Esophagus (tissue), 2 donors: ENCODE measurements around the gene NEGR1. TPM values are rescaled to one million over a fixed set of nuclear protein-coding genes. Genes with fewer than 3 reads are reported as not detected.

Source experiments
- H3K27ac ChIP-seq, 2 donors: one replicate each; pipeline ENCODE4 v1.5.1; 2013; ENCODE audit warnings: low read depth in 2 of 2, mild to moderate bottlenecking in 2 of 2, inconsistent platforms in 1 of 2, low read length in 1 of 2, moderate library complexity in 1 of 2
- H3K27me3 ChIP-seq, 2 donors: one replicate each; pipeline ENCODE4 v1.6.1; 2013; ENCODE audit warnings: low read length in 2 of 2, control low read depth in 1 of 2, mild to moderate bottlenecking in 1 of 2; ENCODE audit not compliant: insufficient read depth in 2 of 2, control insufficient read depth in 1 of 2
- H3K36me3 ChIP-seq, 2 donors: one replicate each; pipeline ENCODE4 v1.6.1; 2013; ENCODE audit warnings: low read length in 1 of 2; ENCODE audit not compliant: control insufficient read depth in 2 of 2, insufficient read depth in 2 of 2
- H3K4me1 ChIP-seq, 2 donors: one replicate each; pipeline ENCODE4 v1.6.1; 2013; ENCODE audit warnings: low read length in 1 of 2; ENCODE audit not compliant: control insufficient read depth in 2 of 2, insufficient read depth in 2 of 2
- H3K4me3 ChIP-seq, 2 donors: one replicate each; pipeline ENCODE4 v1.5.1; 2013; ENCODE audit warnings: low read length in 2 of 2, mild to moderate bottlenecking in 2 of 2, low read depth in 1 of 2, moderate library complexity in 1 of 2
- H3K9me3 ChIP-seq, 2 donors: one replicate each; pipeline ENCODE4 v1.6.1; 2013; ENCODE audit warnings: mild to moderate bottlenecking in 2 of 2, low read depth in 1 of 2, low read length in 1 of 2, moderate library complexity in 1 of 2; ENCODE audit not compliant: control insufficient read depth in 2 of 2, insufficient read depth in 1 of 2
- WGBS, 2 donors: extraction: QIAGEN DNeasy Blood & Tissue Kit; methylation state at CpG; one replicate each; pipeline ENCODE4 v1.1.7; 2013; 5-methylcytosine and 5-hydroxymethylcytosine counted together
- polyA plus RNA-seq, 2 donors: library from polyadenylated mRNA; stranded (reverse); fragments of 200-250 nt; gene quantifications; one replicate each; pipeline ENCODE4 v1.2.3, GENCODE V29; 2013
- donor health status: healthy with polysubstance abuse.
- donor health status: Bipolar disorder and iron deficiency.

The NEGR1 gene
- polyA plus RNA-seq, 2 donors, result 0.59 to 1.4 TPM

DNA sequence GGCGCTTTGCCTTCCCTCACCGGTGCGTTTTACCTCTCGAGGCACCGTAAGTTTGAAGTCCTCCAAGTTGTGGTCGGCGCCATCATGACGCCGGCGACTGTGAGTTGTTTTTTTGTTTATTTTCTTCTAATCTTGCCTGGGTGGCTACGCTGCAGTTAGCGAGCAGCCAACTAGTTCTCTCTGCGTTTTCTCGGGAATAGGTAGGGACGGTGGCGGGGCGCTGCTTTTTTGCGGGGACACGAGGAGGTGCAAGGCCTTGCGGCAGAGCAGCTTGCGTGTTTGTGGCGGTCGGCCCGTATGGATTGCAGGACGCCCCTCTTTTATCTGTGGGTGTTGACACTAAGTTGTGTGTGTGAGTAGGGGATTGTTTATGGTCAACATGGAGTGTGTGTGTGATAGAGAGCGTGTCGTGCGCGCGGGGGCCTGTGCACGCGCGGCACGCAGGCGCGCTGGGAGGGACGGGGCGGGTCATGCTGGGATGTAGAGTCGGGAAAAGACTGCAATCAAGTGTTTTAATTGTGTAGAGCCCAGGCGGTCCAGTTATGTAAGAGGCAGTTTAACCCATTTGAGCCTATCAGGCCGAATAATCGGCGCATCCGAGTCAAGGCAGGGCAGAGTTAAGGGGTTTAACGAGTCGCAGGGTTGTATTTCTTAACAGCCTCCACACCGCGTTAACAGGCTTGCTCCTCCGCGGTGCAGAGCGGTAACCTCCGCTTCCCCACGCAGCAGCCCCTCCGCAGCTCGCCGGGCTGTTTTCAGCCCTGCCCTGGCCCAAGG, 1.2 kb upstream of the NEGR1 start:
- H3K27me3 ChIP-seq, result no peaks in the 10 kb centered on the region
- 1 to 2% methylated on average over 56 of the region's 56 CpGs for WGBS, 2 donors
- no peaks in the 10 kb centered on the region for H3K9me3 ChIP-seq
- H3K36me3 ChIP-seq, result no peaks in the 10 kb centered on the region
- peak overlapping the region; percentile 80 to 91 for H3K27ac ChIP-seq
- no peaks in the 10 kb centered on the region for H3K4me1 ChIP-seq
- peak overlapping the region; percentile 46 to 76 for H3K4me3 ChIP-seq

DNA sequence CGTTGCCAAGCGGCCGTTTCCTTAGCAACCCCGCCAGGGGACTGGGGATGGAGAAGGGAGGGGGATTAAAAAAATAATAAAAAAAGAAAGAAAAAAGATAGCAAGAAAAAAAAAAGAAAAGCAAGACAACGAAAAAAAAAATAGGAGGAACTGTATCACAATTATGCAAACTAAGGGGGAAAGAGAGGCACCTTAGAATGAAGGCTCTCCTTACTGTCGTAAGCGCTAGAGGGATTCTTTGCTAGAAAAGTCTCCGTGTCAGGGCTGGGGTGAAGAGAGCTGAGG, 625 bp upstream of the NEGR1 start:
- WGBS, 2 donors, result 0 to 2% methylated on average over 8 of the region's 8 CpGs
- Histone ChIP-seq H3K4me3 (peak overlapping the region; percentile 46 to 76), H3K4me1 (no peaks in the 10 kb centered on the region), H3K27me3 (no peaks in the 10 kb centered on the region), H3K27ac (peak overlapping the region; percentile 80 to 91), H3K36me3 (no peaks in the 10 kb centered on the region), H3K9me3 (no peaks in the 10 kb centered on the region)

DNA sequence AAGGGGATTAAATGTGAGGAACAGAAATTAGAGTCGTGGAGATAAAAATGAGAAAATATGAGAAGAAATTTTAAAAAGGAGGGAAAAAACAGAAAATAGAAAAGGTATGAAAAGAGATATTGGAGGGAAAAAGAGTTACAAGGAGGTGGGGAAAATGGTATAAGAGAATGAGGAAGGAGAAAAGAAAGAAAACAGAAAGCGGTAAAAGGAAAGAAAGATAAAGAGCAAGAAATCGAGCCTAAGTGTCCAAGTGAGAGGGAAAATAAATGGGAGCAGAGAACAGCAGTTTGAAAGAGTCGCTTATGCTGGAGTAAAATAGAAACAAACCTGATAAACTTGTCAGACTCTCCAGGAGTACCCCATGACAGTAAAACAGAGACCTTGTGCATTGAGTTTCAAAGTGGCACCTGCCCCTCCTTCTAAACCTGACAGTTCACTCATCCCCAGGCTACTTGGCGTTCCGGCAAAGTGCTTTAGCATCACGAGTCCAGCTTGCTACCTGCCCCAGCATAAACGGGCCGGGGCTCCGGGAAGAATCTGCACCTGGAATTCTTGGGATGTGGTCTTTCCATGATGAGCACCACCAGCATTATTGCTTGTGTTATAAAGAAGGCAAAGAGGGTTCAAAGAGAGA, 585 bp downstream of the NEGR1 start:
- WGBS, 2 donors, result 7 to 9% methylated on average over 10 of the region's 10 CpGs

DNA sequence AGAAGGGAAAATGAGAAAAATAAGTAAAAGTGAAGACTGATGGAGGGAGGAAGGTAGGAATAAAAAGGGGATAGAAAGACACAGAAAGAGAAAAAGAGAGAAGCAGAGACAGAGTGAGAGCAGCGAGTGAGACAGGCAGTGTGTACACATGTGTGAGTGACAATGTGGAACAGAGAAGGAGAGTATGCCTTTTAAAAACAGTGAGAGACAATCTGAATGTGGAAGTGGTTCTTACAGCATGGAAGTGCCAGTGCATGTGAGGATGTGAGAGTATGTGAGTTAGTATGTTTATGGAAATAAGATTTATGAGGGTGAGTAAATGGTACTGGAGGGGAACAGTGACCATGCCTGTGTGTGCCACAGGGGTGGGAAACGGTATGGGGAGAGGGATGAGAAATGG, 1.2 kb downstream of the NEGR1 start:
- peak overlapping the region in 1 of 2 donors; percentile 9 for H3K27ac ChIP-seq
- peak overlapping the region in 1 of 2 donors; percentile 26 for H3K4me3 ChIP-seq
- no peaks in the 10 kb centered on the region for H3K27me3 ChIP-seq
- H3K4me1 ChIP-seq, result no peaks in the 10 kb centered on the region
- WGBS, 2 donors, result 27 to 29% methylated on average over 2 of the region's 2 CpGs
- no peaks in the 10 kb centered on the region for H3K9me3 ChIP-seq
- no peaks in the 10 kb centered on the region for H3K36me3 ChIP-seq

More for the DNA sequence above, 585 bp downstream of the NEGR1 start:
- Histone ChIP-seq H3K4me1 (no peaks in the 10 kb centered on the region), H3K27ac (peak overlapping the region in 1 of 2 donors; percentile 79), H3K4me3 (peak overlapping the region; percentile 27 to 51), H3K9me3 (no peaks in the 10 kb centered on the region), H3K36me3 (no peaks in the 10 kb centered on the region), H3K27me3 (no peaks in the 10 kb centered on the region)

DNA sequence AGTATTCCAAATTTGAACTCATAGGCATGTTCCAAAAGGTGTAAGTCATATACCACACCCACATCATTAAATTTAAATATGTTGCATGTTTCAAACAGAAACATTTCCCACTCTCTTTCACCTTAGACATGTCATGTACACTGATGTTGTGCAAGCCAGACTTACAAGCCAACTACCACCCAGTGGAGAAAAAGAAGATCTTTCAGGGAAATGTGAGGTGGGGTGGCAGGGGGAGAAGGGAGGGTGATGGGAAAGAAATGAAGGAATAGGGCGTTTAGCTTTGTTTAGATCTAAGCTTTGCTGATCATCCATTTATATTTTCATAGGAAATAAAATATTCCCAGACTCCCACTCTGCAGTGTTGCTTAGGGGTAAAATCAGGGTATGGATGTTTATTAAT, 1.6 kb downstream of the NEGR1 start:
- Histone ChIP-seq H3K27me3 (no peaks in the 10 kb centered on the region), H3K4me1 (no peaks in the 10 kb centered on the region), H3K36me3 (no peaks in the 10 kb centered on the region), H3K9me3 (no peaks in the 10 kb centered on the region), H3K4me3 (peak overlapping the region in 1 of 2 donors; percentile 26), H3K27ac (no peak overlapping the region)
- 23 to 36% methylated on average over 1 of the region's 1 CpG for WGBS, 2 donors

DNA sequence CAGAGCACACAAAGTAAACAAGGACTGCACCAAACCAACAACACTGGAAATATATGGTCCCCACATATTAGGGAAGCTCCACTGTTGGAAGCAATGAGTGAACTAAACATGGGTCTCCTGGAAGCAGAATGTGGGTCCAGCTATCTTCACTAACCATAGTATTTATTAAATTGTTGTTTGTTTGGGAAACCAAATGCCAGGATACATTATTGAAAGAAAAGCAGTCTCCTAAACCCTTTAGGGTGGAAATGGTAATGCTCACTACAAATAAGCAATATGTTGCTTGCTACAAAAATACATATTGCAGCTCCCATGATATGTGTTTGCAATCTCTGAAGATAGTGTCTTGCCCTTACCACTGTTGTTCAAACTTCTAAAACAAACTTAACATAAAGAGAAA, 2.2 kb downstream of the NEGR1 start:
- Histone ChIP-seq H3K27me3 (no peaks in the 10 kb centered on the region), H3K27ac (no peak overlapping the region), H3K9me3 (no peaks in the 10 kb centered on the region), H3K4me1 (no peaks in the 10 kb centered on the region), H3K36me3 (no peaks in the 10 kb centered on the region), H3K4me3 (no peak overlapping the region)

DNA sequence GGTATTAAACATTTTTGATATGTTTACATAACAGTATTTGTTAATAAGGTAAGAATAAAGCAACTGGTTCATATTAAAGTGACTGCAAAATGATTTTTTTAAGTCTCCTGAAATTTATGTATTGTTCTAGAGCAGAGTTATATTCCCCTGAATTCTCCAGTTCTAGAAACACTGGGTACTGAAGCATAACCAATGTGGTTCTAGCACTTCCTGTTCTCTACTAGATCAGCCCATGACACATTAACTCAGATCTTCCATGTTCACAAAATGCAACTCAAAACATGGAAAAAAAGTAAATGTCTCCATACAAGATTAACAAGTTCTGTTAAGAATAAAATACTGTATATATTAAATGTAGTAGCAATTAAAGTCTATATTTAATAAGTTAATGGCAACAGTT, 3.9 kb downstream of the NEGR1 start:
- Histone ChIP-seq H3K36me3 (no peaks in the 10 kb centered on the region), H3K27ac (no peak overlapping the region), H3K27me3 (no peaks in the 10 kb centered on the region), H3K9me3 (no peaks in the 10 kb centered on the region), H3K4me3 (no peak overlapping the region), H3K4me1 (no peaks in the 10 kb centered on the region)

DNA sequence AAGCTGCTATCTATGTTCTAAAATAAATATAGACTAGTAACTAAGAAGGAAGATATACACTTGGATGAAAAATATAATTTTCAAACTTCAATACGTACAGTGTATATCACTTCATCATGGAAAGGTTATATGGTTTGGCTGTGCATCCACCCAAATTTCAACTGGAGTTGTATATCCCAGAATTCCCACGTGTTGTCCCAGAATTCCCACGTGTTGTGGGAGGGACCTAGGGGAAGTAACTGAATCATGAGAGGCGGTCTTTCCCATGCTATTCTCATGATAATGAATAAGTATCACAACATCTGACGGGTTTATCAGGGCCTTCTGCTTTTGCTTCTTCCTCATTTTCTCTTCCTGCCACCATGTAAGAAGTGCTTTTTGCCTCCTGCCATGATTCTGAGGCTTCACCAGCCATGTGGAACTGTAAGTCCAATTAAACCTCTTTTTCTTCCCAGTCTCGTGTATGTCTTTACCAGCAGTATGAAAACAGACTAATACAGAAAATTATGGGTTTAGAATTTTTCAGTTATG, 10.7 kb downstream of the NEGR1 start:
- Histone ChIP-seq H3K27ac (no peak overlapping the region), H3K27me3 (no peaks in the 10 kb centered on the region), H3K36me3 (no peaks in the 10 kb centered on the region), H3K9me3 (no peaks in the 10 kb centered on the region), H3K4me1 (no peaks in the 10 kb centered on the region), H3K4me3 (no peak overlapping the region)
- WGBS, 2 donors, result 72 to 73% methylated on average over 6 of the region's 6 CpGs

DNA sequence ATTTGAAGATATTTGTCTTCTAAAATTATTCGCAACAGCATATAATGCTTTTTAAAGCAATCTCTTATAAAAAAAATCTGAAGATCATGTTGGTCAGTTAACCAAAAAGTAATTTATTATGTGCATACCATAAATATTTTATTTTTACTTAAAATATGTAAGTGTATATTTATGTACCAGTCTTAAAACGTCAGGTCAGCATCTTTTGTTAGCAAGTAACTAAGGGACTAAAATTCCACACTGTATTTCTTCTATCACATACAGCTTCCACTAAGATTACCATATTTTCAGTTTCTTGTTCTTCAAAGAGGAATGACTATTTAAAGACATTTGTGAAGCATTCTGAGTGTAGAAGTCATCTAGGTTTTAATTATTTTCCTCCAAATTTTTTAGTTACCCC, 19.6 kb downstream of the NEGR1 start:
- H3K36me3 ChIP-seq, result no peaks in the 10 kb centered on the region

DNA sequence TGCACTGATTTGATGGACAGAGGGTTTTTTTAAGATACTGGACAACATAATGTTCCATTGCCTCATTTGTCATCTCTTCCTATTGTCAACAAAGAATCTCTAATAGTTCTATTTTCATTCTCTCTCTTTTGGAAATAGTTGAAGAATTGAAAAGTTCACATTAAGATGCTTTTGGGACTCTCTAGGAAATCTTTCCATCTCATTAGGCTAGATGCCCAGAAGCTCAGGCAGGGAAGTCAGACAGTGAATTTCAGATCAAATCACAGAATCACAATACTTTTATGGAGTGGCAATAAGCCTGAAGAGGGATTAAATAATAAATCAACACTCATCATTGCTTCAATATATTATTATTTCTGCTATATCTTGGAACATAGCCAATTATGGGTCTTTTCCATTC, 29.2 kb downstream of the NEGR1 start:
- H3K36me3 ChIP-seq, result no peaks in the 10 kb centered on the region
- H3K27me3 ChIP-seq, result no peaks in the 10 kb centered on the region
- no peak overlapping the region for H3K4me3 ChIP-seq
- no peaks in the 10 kb centered on the region for H3K4me1 ChIP-seq
- no peaks in the 10 kb centered on the region for H3K9me3 ChIP-seq
- H3K27ac ChIP-seq, result no peak overlapping the region

More for the DNA sequence above, 19.6 kb downstream of the NEGR1 start:
- WGBS, 2 donors, result 71 to 75% methylated on average over 2 of the region's 2 CpGs
- H3K27ac ChIP-seq, result no peak overlapping the region
- H3K9me3 ChIP-seq, result no peaks in the 10 kb centered on the region
- no peaks in the 10 kb centered on the region for H3K27me3 ChIP-seq
- no peaks in the 10 kb centered on the region for H3K4me1 ChIP-seq
- H3K4me3 ChIP-seq, result no peak overlapping the region
